Stimulated activated CD4-positive, alpha-beta T cell treated with anti-CD3 and anti-CD28 coated beads, Interleukin-2, amount 100 ng/mL, for 4 hours (primary cell): ENCODE measurements around the gene CNR2.
"Not testable (repeated sequence)": the region's sequence is repeated elsewhere in the genome, so short reads cannot be mapped to it uniquely, and the experiment has no call there.

Source experiments
- DNase-seq: peaks from one replicate; pipeline ENCODE4 v3.0.0-alpha.2; 2020; ENCODE audit warnings: low read depth

CNR2 gene

GRCh38 chr1:23836037-23836436 is 77.1 kb downstream of the CNR2 start:
- DNase-seq, result no peak

- not testable (repeated sequence) for DNase-seq
Measured at GRCh38 chr1:23834156-23834555, 79.0 kb downstream of the CNR2 start.

GRCh38 chr1:23827717-23828116 is 85.4 kb downstream of the CNR2 start:
- no peak for DNase-seq

- DNase-seq, result not testable (repeated sequence)
Measured at GRCh38 chr1:23826590-23826989, 86.6 kb downstream of the CNR2 start.

GRCh38 chr1:23825762-23826522 is 87.2 kb downstream of the CNR2 start:
- DNase-seq, result no peak

- DNase-seq, result peak; percentile 84
Measured at GRCh38 chr1:23825076-23825761, 87.9 kb downstream of the CNR2 start, which contains the start of gene HMGCL. Gene HMGCL (minus strand): TSS chr1:23825429. CDS start chr1:23825415, 14 bp downstream.

GRCh38 chr1:23824711-23825075 is 88.5 kb downstream of the CNR2 start:
- no peak for DNase-seq

- no peak for DNase-seq
Measured at GRCh38 chr1:23823767-23824166, 89.4 kb downstream of the CNR2 start.
